GM23338 (cell line): ENCODE results near the gene PML. TPM values are rescaled to one million over a fixed set of nuclear protein-coding genes. Genes with fewer than 3 reads are reported as not detected.

Source experiments
- ATAC-seq: fragments of 200-7000 bp; cut with Tn5 transposase; 3 replicates; pipeline ENCODE4 v1.9.1; 2020
- DNase-seq: peaks from one replicate; pipeline ENCODE4 v3.0.0-alpha.2; 2015; ENCODE audit warnings: low spot score
- H2AFZ ChIP-seq: fragments of 200-600 bp; sonication (generic); 2 replicates; pipeline ENCODE4 v1.8.0; 2016; ENCODE audit warnings: antibody characterized with exemption, mild to moderate bottlenecking, moderate library complexity
- H3F3A ChIP-seq: fragments of 200-600 bp; sonication (generic); replicated peaks from 2 replicates; pipeline ENCODE4 v1.8.0; 2017; ENCODE audit warnings: antibody characterized with exemption, mixed run types, low read depth
- H3K27ac ChIP-seq: fragments of 200-600 bp; sonication (generic); 2 replicates; pipeline ENCODE4 v1.6.1; 2016; ENCODE audit warnings: low read depth
- H3K27me3 ChIP-seq: fragments of 200-600 bp; sonication (generic); 2 replicates; pipeline ENCODE4 v1.8.0; 2016; ENCODE audit warnings: mild to moderate bottlenecking, mixed run types, moderate library complexity; ENCODE audit not compliant: insufficient read depth
- H3K36me3 ChIP-seq: fragments of 200-600 bp; sonication (generic); 2 replicates; pipeline ENCODE4 v1.8.0; 2016; ENCODE audit warnings: mild to moderate bottlenecking; ENCODE audit not compliant: insufficient read depth
- H3K4me1 ChIP-seq: fragments of 200-600 bp; sonication (generic); 2 replicates; pipeline ENCODE4 v1.8.0; 2016; ENCODE audit warnings: mild to moderate bottlenecking, moderate library complexity; ENCODE audit not compliant: insufficient read depth
- H3K4me2 ChIP-seq: fragments of 200-600 bp; sonication (generic); 2 replicates; pipeline ENCODE4 v1.7.1; 2017; ENCODE audit warnings: mixed run types
- H3K4me3 ChIP-seq: fragments of 200-600 bp; sonication (generic); 2 replicates; pipeline ENCODE4 v1.6.1; 2016; ENCODE audit warnings: mixed run types
- H3K79me2 ChIP-seq: fragments of 200-600 bp; sonication (generic); replicated peaks from 2 replicates; pipeline ENCODE4 v1.8.0; 2017; ENCODE audit warnings: mild to moderate bottlenecking; ENCODE audit not compliant: insufficient read depth
- H3K9me2 ChIP-seq: fragments of 200-600 bp; sonication (generic); 2 replicates; pipeline ENCODE4 v1.8.0; 2017; ENCODE audit not compliant: insufficient read depth
- H4K20me1 ChIP-seq: fragments of 200-600 bp; sonication (generic); replicated peaks from 2 replicates; pipeline ENCODE4 v1.8.0; 2017; ENCODE audit warnings: mild to moderate bottlenecking; ENCODE audit not compliant: insufficient read depth
- H3K27ac Mint-ChIP-seq: 2 replicates; pipeline ENCODE4 v1.8.0; 2020; ENCODE audit warnings: inconsistent platforms, mild to moderate bottlenecking, moderate library complexity, mixed read lengths
- H3K27me3 Mint-ChIP-seq: 3 replicates; pipeline ENCODE4 v1.8.0; 2022; ENCODE audit warnings: low read depth, mild to moderate bottlenecking, moderate library complexity, mixed read lengths, inconsistent platforms; ENCODE audit not compliant: insufficient read depth, poor library complexity
- H3K36me3 Mint-ChIP-seq: 3 replicates; pipeline ENCODE4 v1.8.0; 2021; ENCODE audit warnings: low read depth, mild to moderate bottlenecking, inconsistent platforms, moderate library complexity, mixed read lengths
- H3K4me1 Mint-ChIP-seq: 3 replicates; pipeline ENCODE4 v1.8.0; 2020; ENCODE audit warnings: mild to moderate bottlenecking, inconsistent platforms, mixed read lengths
- H3K4me3 Mint-ChIP-seq: 3 replicates; pipeline ENCODE4 v1.8.0; 2021; ENCODE audit warnings: moderate library complexity, mild to moderate bottlenecking, inconsistent platforms, mixed read lengths
- H3K9me3 Mint-ChIP-seq: 3 replicates; pipeline ENCODE4 v1.8.0; 2020; ENCODE audit warnings: moderate library complexity, mild to moderate bottlenecking, inconsistent platforms, mixed read lengths
- CREB1 ChIP-seq: fragments of 250-450 bp; sonication (Bioruptor Pico); IDR thresholded peaks from 2 replicates; pipeline ENCODE4 v1.5.0; 2020; ENCODE audit warnings: low read depth, mild to moderate bottlenecking, moderate library complexity
- CTCF ChIP-seq, 2 experiments: fragments of 200-600 bp in 1 of 2; sonication (generic) in 1 of 2; conservative IDR thresholded peaks; 2 replicates each; pipeline versions ENCODE4 v1.5.1 to v1.6.1; 2016 to 2017; ENCODE audit warnings: antibody characterized with exemption in 2 of 2, low read depth in 2 of 2, mild to moderate bottlenecking in 2 of 2, moderate library complexity in 1 of 2
- EZH2 ChIP-seq: fragments of 200-600 bp; sonication (generic); IDR thresholded peaks from one replicate; pipeline ENCODE4 v1.8.0; 2017; ENCODE audit warnings: antibody characterized with exemption, mild to moderate bottlenecking, low read depth; ENCODE audit not compliant: unreplicated experiment
- EZH2phosphoT487 ChIP-seq: fragments of 200-600 bp; sonication (generic); IDR thresholded peaks from one replicate; pipeline ENCODE4 v1.8.1; 2018; ENCODE audit warnings: antibody characterized with exemption; ENCODE audit not compliant: unreplicated experiment
- JUNB ChIP-seq: IDR thresholded peaks from one replicate; pipeline ENCODE4 v1.6.1; 2016; ENCODE audit warnings: antibody characterized with exemption; ENCODE audit not compliant: unreplicated experiment
- NANOG ChIP-seq: IDR thresholded peaks from 2 replicates; pipeline ENCODE4 v1.6.1; 2016; ENCODE audit warnings: antibody characterized with exemption, borderline replicate concordance
- POLR2AphosphoS5 ChIP-seq: IDR thresholded peaks from 2 replicates; pipeline ENCODE4 v1.6.1; 2016; ENCODE audit warnings: antibody characterized with exemption, low read depth
- STAT1 ChIP-seq: IDR thresholded peaks from one replicate; pipeline ENCODE4 v1.6.1; 2016; ENCODE audit warnings: antibody characterized with exemption; ENCODE audit not compliant: unreplicated experiment
- ZNF114 ChIP-seq: fragments of 250-450 bp; sonication (Bioruptor Pico); IDR thresholded peaks from 2 replicates; pipeline ENCODE4 v1.5.0; 2020; ENCODE audit warnings: mild to moderate bottlenecking, moderate library complexity
- polyA plus RNA-seq: library from polyadenylated mRNA; unstranded; fragments of >200 nt; fragmentation: Nextera tagmentation; extraction: Ambion mirVana; gene quantifications from 2 replicates; pipeline ENCODE4 v1.2.1, GENCODE V29; 2016
- total RNA-seq: library from RNA; depleted of rRNA; stranded (reverse); fragments of >200 nt; shearing (Covaris generic); gene quantifications from 2 replicates; pipeline ENCODE4 v1.2.3, GENCODE V29; 2014

PML gene
- total and polyA plus RNA-seq, 2 experiments from 2014 or later = 19.0 to 73.1 TPM

GRCh38 chr15:74036271-74037170 lies 42.0 kb downstream of the PML start:
- DNase-seq (peak; percentile 93), ATAC-seq (peak; percentile 92)
- no peaks in the 10 kb centered on the region for H3K79me2 ChIP-seq
- no peak overlapping the region for H3K4me2 ChIP-seq
- peaks cover 6% of the 10 kb centered on the region; the same call in 2 of the 3 replicates for H3K36me3 Mint-ChIP-seq
- H3K27ac ChIP-seq = 0 out of 2 replicates have a peak overlapping the region, but pooled peaks have one; percentile 12
- no peaks in the 10 kb centered on the region for H3K36me3 ChIP-seq
- no peak overlapping the region for H2AFZ ChIP-seq
- no peaks in the 10 kb centered on the region; the same call in 2 of the 3 replicates for H3K9me3 Mint-ChIP-seq
- no peaks in the 10 kb centered on the region for H3K27me3 ChIP-seq
- no peaks in the 10 kb centered on the region for H3K9me2 ChIP-seq
- H3K4me1 Mint-ChIP-seq = peaks cover 37% of the 10 kb centered on the region
- no peak for TF ChIP-seq JUNB
- TF ChIP-seq CTCF (conservative IDR thresholded peaks at IDR 0.05; ENCODE audit: low read depth in 2 of 2) = peak; percentile 73 to 84
- H3K27ac Mint-ChIP-seq = peak overlapping the region; percentile 8; the same call in 1 of the 2 replicates
- H4K20me1 ChIP-seq = no peaks in the 10 kb centered on the region; the same call in 1 of the 2 replicates
- peaks cover 14% of the 10 kb centered on the region for H3K4me1 ChIP-seq
- no peak overlapping the region for H3K4me3 Mint-ChIP-seq
- H3F3A ChIP-seq = no peaks in the 10 kb centered on the region
- H3K4me3 ChIP-seq = no peak overlapping the region
- peaks cover 29% of the 10 kb centered on the region for H3K27me3 Mint-ChIP-seq

GRCh38 chr15:74037171-74038117 lies 42.9 kb downstream of the PML start:
- Histone ChIP-seq H3K4me1 (peaks cover 14% of the 10 kb centered on the region), H2AFZ (no peak overlapping the region), H3K36me3 (no peaks in the 10 kb centered on the region), H3K79me2 (no peaks in the 10 kb centered on the region), H4K20me1 (no peaks in the 10 kb centered on the region; the same call in 1 of the 2 replicates), H3K4me2 (no peak overlapping the region), H3K4me3 (no peak overlapping the region), H3K27ac (no peak overlapping the region), H3K9me2 (no peaks in the 10 kb centered on the region), H3K27me3 (no peaks in the 10 kb centered on the region), H3F3A (no peaks in the 10 kb centered on the region)
- H3K36me3 Mint-ChIP-seq = peaks cover 6% of the 10 kb centered on the region; the same call in 2 of the 3 replicates
- peaks cover 37% of the 10 kb centered on the region for H3K4me1 Mint-ChIP-seq
- H3K27me3 Mint-ChIP-seq = peaks cover 25% of the 10 kb centered on the region
- no peaks in the 10 kb centered on the region; the same call in 2 of the 3 replicates for H3K9me3 Mint-ChIP-seq
- ATAC-seq = no peak
- no peak overlapping the region; the same call in 2 of the 3 replicates for H3K4me3 Mint-ChIP-seq
- DNase-seq = no peak
- H3K27ac Mint-ChIP-seq = 0 out of 2 replicates have a peak overlapping the region, but pooled peaks have one; percentile 6
- TF ChIP-seq ZNF114 (CRISPR knock-in tag) (no peak), NANOG (no peak), CTCF (conservative IDR thresholded peaks at IDR 0.05; ENCODE audit: low read depth in 2 of 2) (no peak), EZH2 (no peak), POLR2AphosphoS5 (no peak), STAT1 (no peak), CREB1 (no peak), JUNB (no peak), EZH2phosphoT487 (no peak)
